Activated CD4-positive, alpha-beta T cell treated with anti-CD3 and anti-CD28 coated beads, Interleukin-2, Interleukin-6, amounts not matched to agents 100 ng/mL and 50 ng/mL, durations not matched to agents 16 hours and 8 hours (primary cell): ENCODE measurements around the gene PRCD.
"Not testable (repeated sequence)": the region's sequence is repeated elsewhere in the genome, so short reads cannot be mapped to it uniquely, and the experiment has no call there.

Experiments
- DNase-seq: peaks from one replicate; pipeline ENCODE4 v3.0.0-alpha.2; 2020

The PRCD gene

DNA sequence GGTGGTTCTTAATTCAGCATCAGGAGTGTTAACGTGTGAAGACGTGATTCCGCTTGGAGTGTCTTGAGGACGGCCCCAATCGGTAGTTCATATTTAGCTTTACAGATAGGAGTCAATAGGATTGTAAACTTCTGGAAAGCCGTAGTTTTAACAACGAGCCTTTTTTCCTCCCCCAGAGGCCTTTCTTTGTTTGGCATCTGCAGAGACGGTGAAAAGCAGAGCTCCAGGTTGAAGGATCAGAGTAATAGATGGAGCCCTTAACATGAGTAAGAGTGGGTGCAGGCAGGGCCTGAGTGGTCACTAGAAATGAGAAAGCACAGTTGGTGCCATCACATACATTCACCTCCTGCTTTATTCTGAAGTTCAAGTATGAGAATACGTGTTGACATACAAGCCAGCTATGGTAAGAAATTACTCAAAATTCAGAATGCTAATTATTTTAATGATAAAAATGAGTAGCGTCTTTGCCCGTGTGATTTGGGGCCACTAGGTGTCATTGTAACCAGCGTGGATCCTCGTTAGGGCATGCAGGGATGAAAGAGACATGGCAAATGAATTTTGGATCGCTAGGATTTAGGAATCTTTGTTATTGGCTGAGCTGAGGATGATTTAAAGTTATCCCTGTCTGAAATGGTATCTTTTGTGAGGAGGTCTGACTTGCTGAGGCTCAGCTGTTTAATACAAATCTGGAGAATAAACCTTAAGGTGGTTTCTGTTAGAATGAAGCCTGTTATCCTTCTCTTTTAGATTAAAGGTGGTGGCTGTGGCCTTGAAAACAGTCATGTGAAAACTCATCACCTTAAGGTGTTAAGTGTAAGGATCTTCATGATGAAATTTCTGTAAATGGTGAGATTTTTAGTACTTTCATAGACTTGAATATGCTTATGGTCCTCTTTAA, 18.6 kb downstream of the PRCD start:
- DNase-seq, result peak; percentile 40

DNA sequence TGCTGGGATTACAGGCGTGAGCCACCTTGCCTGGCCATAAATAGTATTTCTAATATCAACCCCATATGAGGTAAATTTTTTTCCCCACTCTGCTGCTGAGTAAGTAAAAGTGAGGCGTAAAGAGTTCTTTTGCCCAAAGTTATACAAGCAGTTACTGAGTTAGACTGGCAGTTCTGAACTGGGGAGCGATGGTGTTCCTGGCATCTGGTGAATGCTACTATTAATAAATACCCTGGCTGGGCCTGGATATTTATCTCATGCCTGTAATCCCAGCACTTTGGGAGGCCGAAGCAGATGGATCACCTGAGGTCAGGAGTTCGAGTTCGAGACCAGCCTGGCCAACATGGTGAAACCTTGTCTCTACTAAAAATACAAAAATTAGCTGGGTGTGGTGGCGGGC, 19.6 kb downstream of the PRCD start:
- not testable (repeated sequence) for DNase-seq

GRCh38 chr17:76560036-76560876, 20.4 kb downstream of the PRCD start:
- peak; percentile 58 for DNase-seq

GRCh38 chr17:76560877-76561221, 21.0 kb downstream of the PRCD start:
- no peak for DNase-seq

- peak; percentile 51 for DNase-seq
Measured at GRCh38 chr17:76561332-76561731, 21.5 kb downstream of the PRCD start.

- DNase-seq, result no peak
Measured at GRCh38 chr17:76561799-76562268, 22.0 kb downstream of the PRCD start.

DNA sequence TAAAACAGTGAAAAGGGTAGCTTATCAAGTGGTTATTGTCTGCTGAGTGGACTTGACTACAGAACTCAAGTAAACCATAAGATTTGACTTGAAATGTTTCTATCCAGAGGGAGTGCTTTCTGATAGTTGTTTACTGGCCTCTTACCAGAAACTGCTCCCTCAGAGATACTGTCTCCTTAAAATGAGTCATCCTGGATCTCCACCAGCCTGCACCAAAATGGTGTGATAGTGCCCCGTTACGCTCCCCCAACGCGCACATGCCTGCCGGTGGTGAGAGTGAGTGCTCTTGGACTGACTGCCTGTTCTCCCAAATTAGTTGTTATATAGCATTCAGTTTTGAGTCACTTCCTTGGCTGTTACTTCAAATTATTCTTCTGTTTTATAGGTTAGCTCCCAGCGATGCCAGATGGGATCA, 22.9 kb downstream of the PRCD start:
- DNase-seq, result peak; percentile 72

- not testable (repeated sequence) for DNase-seq
Measured at GRCh38 chr17:76563359-76563758, 23.5 kb downstream of the PRCD start.

- DNase-seq, result not testable (repeated sequence)
Measured at GRCh38 chr17:76564991-76565727, 25.3 kb downstream of the PRCD start.

DNA sequence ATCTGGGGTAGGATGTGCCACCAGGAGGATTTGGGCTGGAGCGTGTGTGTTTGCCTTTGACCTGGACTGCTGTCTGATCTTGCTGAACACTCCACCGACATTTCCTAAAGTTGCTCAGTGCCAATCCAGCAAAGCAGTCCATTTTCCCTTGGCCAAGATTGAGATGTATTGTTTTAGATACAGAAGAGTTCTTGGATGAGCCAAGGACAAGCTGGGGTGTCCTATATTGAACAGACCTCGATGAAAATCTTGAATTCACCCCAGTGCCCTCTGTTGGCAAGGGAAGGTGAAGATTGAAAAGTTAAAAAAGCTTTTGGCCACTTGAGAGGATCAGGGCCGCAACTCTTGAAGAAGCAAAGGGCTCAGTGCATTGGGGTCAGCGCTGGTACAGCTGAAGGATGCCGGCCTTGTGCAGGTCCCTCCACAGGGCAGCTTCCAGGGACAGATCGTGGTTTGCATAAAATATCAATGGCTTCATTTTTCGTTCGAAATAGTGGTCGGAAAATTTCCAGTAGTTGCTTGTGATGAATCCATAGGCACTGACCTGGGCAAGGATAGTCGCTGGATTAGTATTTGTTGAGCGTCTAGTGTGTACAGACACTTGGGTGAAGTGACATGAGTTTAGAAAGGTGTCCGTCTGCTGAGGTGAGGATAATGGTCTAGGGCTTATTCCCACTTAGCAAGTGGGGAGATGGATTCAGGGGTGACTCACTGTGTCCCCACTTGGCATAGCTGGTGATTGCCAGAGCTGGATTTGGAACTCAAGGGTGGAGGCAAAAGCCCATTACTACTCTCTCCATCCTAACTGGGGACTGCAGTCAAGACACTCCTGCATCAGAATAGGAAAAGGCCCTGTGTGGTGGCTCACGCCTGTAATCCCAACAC, 26.1 kb downstream of the PRCD start:
- no peak for DNase-seq

- DNase-seq, result no peak
Measured at GRCh38 chr17:76566613-76566943, 26.7 kb downstream of the PRCD start.

GRCh38 chr17:76566988-76567431, 27.2 kb downstream of the PRCD start:
- DNase-seq, result no peak

DNA sequence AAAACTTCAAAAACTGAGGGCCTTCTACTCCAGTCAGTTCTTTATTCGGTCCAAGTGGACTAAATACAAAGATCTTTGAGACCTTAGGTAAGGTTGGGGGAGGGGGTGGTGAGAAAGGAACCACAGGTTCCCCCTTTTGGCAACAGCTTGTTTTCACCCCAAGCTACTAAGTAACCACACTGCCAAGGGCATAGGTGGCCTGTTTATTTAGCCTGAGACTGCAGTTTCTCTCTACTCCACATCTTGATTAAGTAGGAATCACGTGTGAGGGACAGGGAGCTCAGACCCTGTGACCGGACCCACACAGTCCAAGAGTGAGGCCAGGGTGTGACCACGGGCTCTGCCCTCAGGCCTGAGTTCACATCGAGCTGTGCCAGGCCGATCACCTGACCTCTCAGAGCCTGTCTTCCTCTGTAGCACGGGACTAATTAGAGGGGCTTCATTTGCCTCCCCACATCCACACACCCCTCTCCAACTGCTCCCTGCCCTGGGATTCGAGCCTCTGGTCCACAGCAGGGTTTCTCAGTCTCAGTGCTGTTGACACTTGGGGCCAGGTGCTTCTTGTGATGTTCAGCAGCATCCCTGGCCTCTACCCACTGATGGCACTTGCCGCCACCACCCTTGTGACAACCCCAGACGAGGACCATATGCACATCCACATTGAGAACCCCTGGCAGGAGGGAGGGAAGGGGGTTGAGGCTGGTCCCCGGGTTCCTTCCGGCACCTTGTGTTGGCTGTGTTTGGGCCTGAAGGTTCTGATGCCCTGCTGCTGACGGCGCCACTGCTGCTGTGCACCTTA, 28.0 kb downstream of the PRCD start:
- no peak for DNase-seq

DNA sequence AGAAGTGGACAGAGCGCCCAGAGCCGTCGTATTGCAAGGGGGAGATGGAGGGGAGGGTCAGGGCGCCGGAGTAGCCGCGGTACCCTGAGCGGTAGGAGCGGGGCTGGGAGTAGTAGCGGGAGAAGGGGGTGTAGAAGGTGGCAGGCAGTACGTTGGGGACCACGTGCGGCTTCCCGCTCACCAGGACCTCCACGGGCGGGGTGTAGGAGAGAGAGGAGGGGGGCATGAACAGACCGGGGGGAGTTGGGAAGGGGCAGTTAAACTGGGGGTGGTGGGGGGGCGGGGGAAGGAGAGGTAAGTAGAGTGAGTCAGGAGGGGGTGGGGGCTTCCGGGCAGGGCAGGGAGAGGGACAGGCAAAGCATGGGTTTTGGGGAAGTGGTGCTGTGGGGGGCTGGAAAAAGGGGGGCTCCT, 29.0 kb downstream of the PRCD start:
- no peak for DNase-seq

DNA sequence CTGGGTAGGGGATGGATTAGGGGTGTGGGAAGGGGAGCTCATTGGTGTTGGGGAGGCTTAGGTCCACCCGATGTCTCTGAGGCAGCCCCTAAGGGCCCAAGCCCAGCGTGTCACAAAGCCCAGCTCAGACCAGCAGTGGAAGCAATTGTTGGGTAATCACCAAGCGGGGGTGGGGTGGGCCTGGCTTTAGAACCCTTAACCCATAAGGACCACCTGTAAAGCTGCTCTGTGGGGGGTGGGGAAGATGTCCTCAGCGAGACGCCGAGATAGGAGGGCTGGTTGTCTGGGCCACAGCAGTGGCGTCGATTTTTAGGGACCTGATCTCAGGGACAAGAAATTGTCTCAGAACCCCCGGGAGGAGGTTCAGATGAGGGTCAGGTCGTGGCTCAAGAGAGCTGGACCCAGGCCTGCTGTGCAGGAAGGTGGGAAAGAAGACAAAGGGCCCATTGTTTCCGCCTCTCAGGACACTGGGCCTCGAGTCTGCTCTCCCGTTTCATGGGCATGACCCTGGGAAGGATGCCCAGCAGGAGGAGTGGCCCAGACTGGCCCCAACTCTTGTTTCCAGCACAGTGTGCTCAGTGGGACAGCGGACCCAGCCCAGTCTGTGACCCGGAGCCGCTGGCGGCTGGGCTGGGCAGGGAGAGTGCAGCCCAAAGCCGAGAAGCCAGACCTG, 29.9 kb downstream of the PRCD start:
- DNase-seq, result no peak

- no peak for DNase-seq
Measured at GRCh38 chr17:76570457-76570856, 30.6 kb downstream of the PRCD start.

DNA sequence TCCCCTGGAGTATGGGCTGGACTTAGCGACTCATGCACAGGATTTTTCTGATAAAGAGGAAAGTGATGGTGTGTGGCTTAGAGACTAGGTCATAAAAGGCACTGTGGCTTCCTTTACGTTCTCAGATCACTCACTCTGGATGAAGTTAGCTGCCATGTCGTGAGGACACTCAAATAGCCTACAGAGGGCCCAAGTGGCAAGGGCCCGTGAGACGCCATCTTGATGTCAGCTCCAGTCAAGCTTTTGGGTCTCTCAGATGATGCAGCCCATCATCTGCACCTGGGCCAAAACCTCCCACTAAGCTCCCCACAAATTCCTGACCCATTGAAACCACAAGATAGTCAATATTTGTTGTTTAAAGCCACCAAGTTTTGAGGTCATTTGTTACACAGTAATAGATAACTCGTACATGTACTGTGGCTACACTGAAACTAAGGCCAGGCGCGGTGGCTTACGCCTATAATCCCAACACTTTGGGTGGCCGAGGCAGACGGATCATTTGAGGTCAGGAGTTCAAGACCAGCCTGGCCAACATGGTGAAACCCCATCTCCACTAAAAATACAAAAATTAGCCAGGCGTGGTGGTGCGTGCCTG, 31.1 kb downstream of the PRCD start:
- DNase-seq, result no peak

- DNase-seq, result no peak
Measured at GRCh38 chr17:76572201-76572910, 32.5 kb downstream of the PRCD start.

DNA sequence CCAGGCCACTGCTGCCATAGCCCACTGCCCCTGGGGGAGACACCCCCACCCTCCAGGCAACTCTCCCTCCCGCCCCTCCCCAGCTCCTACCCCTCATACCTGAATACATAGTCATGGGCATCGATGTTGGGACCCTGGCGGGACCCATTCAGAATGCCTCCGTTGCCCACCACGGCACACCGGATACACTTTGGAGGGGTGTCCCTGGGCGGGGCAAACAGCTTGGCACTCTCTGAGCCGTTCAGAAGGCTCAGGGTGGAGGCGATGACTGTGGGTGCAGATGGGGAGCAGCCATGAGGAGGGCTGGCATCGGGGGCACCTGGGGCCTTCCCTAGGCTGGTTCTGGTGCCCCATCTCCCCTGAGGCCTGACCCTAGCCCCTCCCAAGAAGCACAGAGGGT, 33.3 kb downstream of the PRCD start:
- no peak for DNase-seq

GRCh38 chr17:76574166-76574565, 34.3 kb downstream of the PRCD start:
- DNase-seq, result no peak
